K562 (cell line): ENCODE data around the gene RNMT. TPM values are rescaled to one million over a fixed set of nuclear protein-coding genes. Genes with fewer than 3 reads are reported as not detected.

Source experiments
- ATAC-seq: fragments of 200-7000 bp; cut with Tn5 transposase; 3 replicates; pipeline ENCODE4 v1.9.1; 2020; ENCODE audit warnings: moderate library complexity
- BruUV-seq: library from RNA; stranded (reverse); fragments of 400-500 nt; replicated peaks from 2 replicates; lab custom pipeline; 2021; lab: Mats Ljungman, UMichigan
- CTCF ChIA-PET: fragments of 300-600 bp; formaldehyde crosslinking; extraction: SDS; loops from one replicate; lab custom pipeline; 2021; ENCODE audit warnings: low intra/inter-chr PET ratio; lab: Yijun Ruan, JAX
- POLR2A ChIA-PET: fragments of 300-600, 350-650 bp; sonication (Branson Sonifier 250); formaldehyde crosslinking; extraction: SDS; loops from one replicate; lab custom pipeline; 2021; ENCODE audit warnings: antibody characterized with exemption, inconsistent platforms; lab: Yijun Ruan, JAX
- DNase-seq, 4 experiments: peaks; one replicate each; pipeline versions ENCODE4 v3.0.0 to v3.0.0-alpha.2; 2011 to 2018; ENCODE audit warnings: low spot score in 3 of 4, mixed read lengths in 3 of 4; ENCODE audit errors: extremely low read depth in 1 of 4
- FAIRE-seq: peaks from 2 replicates; lab custom pipeline; 2011; peaks lifted over from hg19 to GRCh38; lab: Jason Lieb, UNC
- H2AFZ ChIP-seq: 2 replicates; pipeline ENCODE4 v1.6.0; 2011; ENCODE audit warnings: low read depth, low read length, control low read depth, inconsistent platforms
- H3K27ac ChIP-seq: fragments of 200-600 bp; 3 replicates; pipeline ENCODE4 v1.8.0; 2011; ENCODE audit warnings: low read depth, mild to moderate bottlenecking, control low read depth, inconsistent platforms, low read length, moderate library complexity, mixed read lengths; ENCODE audit errors: extremely low read depth
- H3K27me3 ChIP-seq, 2 experiments: fragments of 300-600 bp in 1 of 2; 2 replicates in 1 of 2; 3 replicates in 1 of 2; pipeline versions ENCODE4 v1.6.0 to v1.8.0; 2011; ENCODE audit warnings: inconsistent platforms in 2 of 2, low read length in 2 of 2, mild to moderate bottlenecking in 1 of 2, mixed read lengths in 1 of 2, moderate library complexity in 1 of 2; ENCODE audit not compliant: control insufficient read depth in 2 of 2, insufficient read depth in 2 of 2
- H3K36me3 ChIP-seq: fragments of 300-600 bp; 3 replicates; pipeline ENCODE4 v1.8.0; 2011; ENCODE audit warnings: mild to moderate bottlenecking, low read length, inconsistent platforms; ENCODE audit not compliant: control insufficient read depth, insufficient read depth
- H3K4me1 ChIP-seq, 2 experiments: fragments of 200-600 bp in 1 of 2; replicated peaks in 1 of 2; 2 replicates in 1 of 2; 3 replicates in 1 of 2; pipeline versions ENCODE4 v1.5.1 to v1.8.0; 2011; ENCODE audit warnings: inconsistent platforms in 2 of 2, low read length in 2 of 2, mild to moderate bottlenecking in 1 of 2, mixed read lengths in 1 of 2, moderate library complexity in 1 of 2; ENCODE audit not compliant: control insufficient read depth in 2 of 2, insufficient read depth in 2 of 2
- H3K4me2 ChIP-seq: 2 replicates; pipeline ENCODE4 v1.6.1; 2011; ENCODE audit warnings: low read length, control low read depth, inconsistent platforms, mixed read lengths; ENCODE audit not compliant: insufficient read depth
- H3K4me3 ChIP-seq: fragments of 200-600 bp; sonication (generic), shearing (Covaris generic); 2 replicates; pipeline ENCODE4 v1.5.1; 2016; ENCODE audit warnings: control low read depth, inconsistent platforms
- H3K79me2 ChIP-seq: fragments of 200-600 bp; 3 replicates; pipeline ENCODE4 v1.8.0; 2011; ENCODE audit warnings: low read length, inconsistent platforms; ENCODE audit not compliant: control insufficient read depth, insufficient read depth
- H3K9ac ChIP-seq, 2 experiments: 2 replicates each; pipeline versions ENCODE4 v1.6.0 to v1.6.1; 2011; ENCODE audit warnings: low read depth in 2 of 2, low read length in 2 of 2, control low read depth in 1 of 2, inconsistent platforms in 1 of 2, mild to moderate bottlenecking in 1 of 2, mixed read lengths in 1 of 2; ENCODE audit not compliant: insufficient read depth in 1 of 2
- H3K9me1 ChIP-seq: one replicate; pipeline ENCODE4 v1.6.0; 2011; ENCODE audit warnings: inconsistent platforms, mild to moderate bottlenecking, low read length, moderate library complexity; ENCODE audit not compliant: control insufficient read depth, insufficient read depth
- H3K9me3 ChIP-seq: replicated peaks from 2 replicates; pipeline ENCODE4 v1.5.1; 2011; ENCODE audit warnings: low read depth, low read length, inconsistent platforms; ENCODE audit not compliant: control insufficient read depth, insufficient read depth
- H4K20me1 ChIP-seq: replicated peaks from 2 replicates; pipeline ENCODE4 v1.6.1; 2011; ENCODE audit warnings: low read length, inconsistent platforms, mixed read lengths; ENCODE audit not compliant: control insufficient read depth, insufficient read depth
- BACH1 ChIP-seq: fragments of 200-800 bp; sonication (Bioruptor generic); IDR thresholded peaks from 2 replicates; pipeline ENCODE4 v1.6.1; 2016; ENCODE audit warnings: missing genetic modification characterization, missing compliant biosample characterization
- FOXJ2 ChIP-seq: fragments of 200-800 bp; sonication (Bioruptor generic); IDR thresholded peaks from 2 replicates; pipeline ENCODE4 v1.6.1; 2016; ENCODE audit warnings: missing genetic modification characterization, missing compliant biosample characterization
- KHSRP ChIP-seq: fragments of 450-650 bp; IDR thresholded peaks from 2 replicates; pipeline ENCODE4 v1.6.1; 2017
- MAFG ChIP-seq: fragments of 450-650 bp; conservative IDR thresholded peaks from 2 replicates; pipeline ENCODE4 v1.6.1; 2016; ENCODE audit warnings: missing genetic modification characterization, missing compliant biosample characterization
- NCOA4 ChIP-seq: fragments of 450-650 bp; IDR thresholded peaks from 2 replicates; pipeline ENCODE4 v1.6.1; 2018; ENCODE audit warnings: mild to moderate bottlenecking; ENCODE audit not compliant: partially characterized antibody
- PHTF2 ChIP-seq: fragments of 250-450 bp; sonication (Bioruptor Pico); IDR thresholded peaks from 2 replicates; pipeline ENCODE4 v1.5.0; 2021; ENCODE audit warnings: mild to moderate bottlenecking
- SMARCA4 ChIP-seq: fragments of 450-650 bp; IDR thresholded peaks from 2 replicates; pipeline ENCODE4 v1.6.1; 2016
- SP1 ChIP-seq: sonication (generic); formaldehyde crosslinking; IDR thresholded peaks from 2 replicates; pipeline ENCODE4 v1.8.1; 2022; ENCODE audit warnings: mild to moderate bottlenecking, missing genetic modification reagents
- TCF3 ChIP-seq: sonication (generic); formaldehyde crosslinking; IDR thresholded peaks from 2 replicates; pipeline ENCODE4 v1.4.0; 2020; ENCODE audit warnings: mild to moderate bottlenecking, missing genetic modification reagents
- ZBTB17 ChIP-seq: fragments of 450-650 bp; formaldehyde crosslinking; IDR thresholded peaks from 2 replicates; pipeline ENCODE4 v1.4.0; 2020; ENCODE audit warnings: mild to moderate bottlenecking
- ZBTB33 ChIP-seq: sonication (generic); formaldehyde crosslinking; IDR thresholded peaks from 2 replicates; pipeline ENCODE4 v1.8.1; 2023; ENCODE audit warnings: mild to moderate bottlenecking, missing genetic modification reagents
- ZFP1 ChIP-seq: fragments of 450-650 bp; formaldehyde crosslinking; IDR thresholded peaks from 2 replicates; pipeline ENCODE4 v1.4.0; 2020; ENCODE audit warnings: mild to moderate bottlenecking, mixed read lengths
- ZNF239 ChIP-seq: fragments of 250-450 bp; sonication (Bioruptor Pico); IDR thresholded peaks from 2 replicates; pipeline ENCODE4 v1.4.0; 2020; ENCODE audit warnings: mild to moderate bottlenecking
- ZNF274 ChIP-seq: IDR thresholded peaks from 2 replicates; pipeline ENCODE4 v1.6.1; 2011; ENCODE audit warnings: low read depth, mild to moderate bottlenecking, low read length, moderate library complexity, borderline replicate concordance
- WGBS: fragments of 100-300 bp; shearing (Covaris generic); methylation state at CpG from one replicate; pipeline ENCODE4 v1.1.6; 2016; ENCODE audit warnings: low coverage, mixed read lengths; ENCODE audit not compliant: insufficient coverage; ENCODE audit errors: missing lambda C conversion rate; 5-methylcytosine and 5-hydroxymethylcytosine counted together
- in situ Hi-C: fragments of 300-500 bp; cut with MboI; formaldehyde crosslinking; loops from 4 replicates; pipeline ENCODE4 v1.15.0; 2018; ENCODE audit warnings: inconsistent platforms, mixed read lengths
- intact Hi-C: fragments of 100-400 bp; cut with micrococcal nuclease; formaldehyde crosslinking; loops from 2 replicates; pipeline ENCODE4 v1.14.2; 2022
- polyA plus RNA-seq, 8 experiments: library from polyadenylated mRNA; depleted of rRNA in 4 of 8; stranded (reverse) in 5 of 8; unstranded in 3 of 8; fragments of >200 nt; fragmentation: Nextera tagmentation in 2 of 8; fragmentation: Illumina TruSeq in 1 of 8; extraction: Ambion mirVana in 2 of 8; extraction: Trizol in 1 of 8; gene quantifications; 2 replicates each; pipeline versions ENCODE4 v1.2.1 to v1.2.3, GENCODE V29; 2011 to 2014; ENCODE audit warnings: inconsistent platforms in 1 of 8, missing spikeins in 1 of 8
- total RNA-seq, 7 experiments: library from RNA; depleted of rRNA in 6 of 7; stranded (reverse); fragments of >200 nt in 6 of 7; fragmentation: Illumina TruSeq in 2 of 7; extraction: Trizol in 2 of 7; gene quantifications; 2 replicates each; pipeline versions ENCODE4 v1.2.1 to v1.2.3, GENCODE V29; 2011 to 2021; ENCODE audit warnings: low replicate concordance in 1 of 7

The RNMT gene
- total and polyA plus RNA-seq, 9 of the 15 experiments (the other 6 are each of a cell fraction or from before 2014, with no cell fraction given) = 20.2 to 63.4 (median 34.1) TPM

- in situ Hi-C loops = no loop called here
- Histone ChIP-seq H3K9ac (no peak overlapping the region), H3K4me2 (no peak overlapping the region), H3K79me2 (no peaks in the 10 kb centered on the region), H2AFZ (no peak overlapping the region), H3K27ac (no peak overlapping the region), H3K4me1 (no peaks in the 10 kb centered on the region), H4K20me1 (no peaks in the 10 kb centered on the region; the same call in 1 of the 2 replicates), H3K9me1 (peaks cover 3% of the 10 kb centered on the region), H3K36me3 (peaks cover 85% of the 10 kb centered on the region), H3K9me3 (no peaks in the 10 kb centered on the region), H3K4me3 (no peak overlapping the region), H3K27me3 (no peaks in the 10 kb centered on the region)
- ATAC-seq (no peak), DNase-seq (no peak), FAIRE-seq (no peak)
- TF ChIP-seq FOXJ2 (tag) (no peak), NCOA4 (no peak), BACH1 (no peak), SP1 (CRISPR knock-in tag) (no peak), PHTF2 (no peak), SMARCA4 (no peak), ZBTB17 (CRISPR knock-in tag) (no peak), MAFG (tag) (no peak), ZFP1 (no peak), TCF3 (CRISPR knock-in tag) (no peak), ZNF239 (CRISPR knock-in tag) (no peak), KHSRP (no peak), ZNF274 (no peak), ZBTB33 (no peak)
- CTCF ChIA-PET = no interaction called here
- BruUV-seq = TSS peak; percentile 15
- 83% methylated on average over 3 of the region's 3 CpGs for WGBS
- POLR2A ChIA-PET = interaction anchor here (0.7 kb wide), 1 partner anchor 485 kb away, joined by 3 read pairs; no protein-coding TSS in a partner anchor
- intact Hi-C loops = no loop called here
Observed at GRCh38 chr18:13745696-13746095, 19.2 kb downstream of the RNMT start.
